Limb (tissue), 2 donors: ENCODE data around the gene TAOK3.
"Not testable (repeated sequence)": the region's sequence is repeated elsewhere in the genome, so short reads cannot be mapped to it uniquely, and the experiment has no call there.

Experiments
- DNase-seq, 2 donors: peaks; one replicate each; pipeline ENCODE4 v3.0.0-alpha.2; 2016; ENCODE audit errors: extremely low spot score in 2 of 2

The TAOK3 gene

GRCh38 chr12:118342090-118342489 is 30.6 kb downstream of the TAOK3 start:
- no peak for DNase-seq

- no peak for DNase-seq
Observed at GRCh38 chr12:118337194-118337838, 35.4 kb downstream of the TAOK3 start.

GRCh38 chr12:118336123-118336522 is 36.6 kb downstream of the TAOK3 start:
- no peak for DNase-seq

GRCh38 chr12:118334939-118335567 is 37.7 kb downstream of the TAOK3 start:
- no peak for DNase-seq

GRCh38 chr12:118334241-118334640 is 38.5 kb downstream of the TAOK3 start:
- no peak for DNase-seq

GRCh38 chr12:118332511-118332910 is 40.2 kb downstream of the TAOK3 start:
- no peak for DNase-seq

- DNase-seq = peak in 1 of 2 donors; percentile 18
Observed at GRCh38 chr12:118330421-118331018, 42.2 kb downstream of the TAOK3 start.

GRCh38 chr12:118328486-118329330 is 44.0 kb downstream of the TAOK3 start:
- no peak for DNase-seq

- DNase-seq = peak in 1 of 2 donors; percentile 17
Observed at GRCh38 chr12:118327391-118327790, 45.3 kb downstream of the TAOK3 start.

GRCh38 chr12:118326991-118327390 is 45.7 kb downstream of the TAOK3 start:
- DNase-seq = peak in 1 of 2 donors; percentile 20

- no peak for DNase-seq
Observed at GRCh38 chr12:118325081-118325480, 47.6 kb downstream of the TAOK3 start.

- no peak for DNase-seq
Observed at GRCh38 chr12:118319627-118320026, 53.1 kb downstream of the TAOK3 start.

- DNase-seq = no peak
Observed at GRCh38 chr12:118318744-118319143, 54.0 kb downstream of the TAOK3 start.

- DNase-seq = no peak
Observed at GRCh38 chr12:118317729-118318128, 55.0 kb downstream of the TAOK3 start.

GRCh38 chr12:118315821-118316220 is 56.9 kb downstream of the TAOK3 start:
- no peak for DNase-seq

GRCh38 chr12:118312578-118312977 is 60.1 kb downstream of the TAOK3 start:
- DNase-seq = no peak

GRCh38 chr12:118311666-118312065 is 61.0 kb downstream of the TAOK3 start:
- DNase-seq = no peak

GRCh38 chr12:118310320-118310719 is 62.4 kb downstream of the TAOK3 start:
- DNase-seq = no peak

GRCh38 chr12:118308006-118308405 is 64.7 kb downstream of the TAOK3 start:
- not testable (repeated sequence) for DNase-seq

- no peak for DNase-seq
Observed at GRCh38 chr12:118307069-118307954, 65.4 kb downstream of the TAOK3 start.

GRCh38 chr12:118304093-118304492 is 68.6 kb downstream of the TAOK3 start:
- DNase-seq = no peak
